HG02623 (cell line): ENCODE data around the gene ACTR6.
"Not testable (repeated sequence)": the region's sequence is repeated elsewhere in the genome, so short reads cannot be mapped to it uniquely, and the experiment has no call there.

Source experiments
- ATAC-seq: cut with Tn5 transposase; IDR thresholded peaks from one replicate; pipeline ENCODE4 v1.9.1; 2021; ENCODE audit warnings: moderate library complexity; ENCODE audit not compliant: unreplicated experiment

The ACTR6 gene

DNA sequence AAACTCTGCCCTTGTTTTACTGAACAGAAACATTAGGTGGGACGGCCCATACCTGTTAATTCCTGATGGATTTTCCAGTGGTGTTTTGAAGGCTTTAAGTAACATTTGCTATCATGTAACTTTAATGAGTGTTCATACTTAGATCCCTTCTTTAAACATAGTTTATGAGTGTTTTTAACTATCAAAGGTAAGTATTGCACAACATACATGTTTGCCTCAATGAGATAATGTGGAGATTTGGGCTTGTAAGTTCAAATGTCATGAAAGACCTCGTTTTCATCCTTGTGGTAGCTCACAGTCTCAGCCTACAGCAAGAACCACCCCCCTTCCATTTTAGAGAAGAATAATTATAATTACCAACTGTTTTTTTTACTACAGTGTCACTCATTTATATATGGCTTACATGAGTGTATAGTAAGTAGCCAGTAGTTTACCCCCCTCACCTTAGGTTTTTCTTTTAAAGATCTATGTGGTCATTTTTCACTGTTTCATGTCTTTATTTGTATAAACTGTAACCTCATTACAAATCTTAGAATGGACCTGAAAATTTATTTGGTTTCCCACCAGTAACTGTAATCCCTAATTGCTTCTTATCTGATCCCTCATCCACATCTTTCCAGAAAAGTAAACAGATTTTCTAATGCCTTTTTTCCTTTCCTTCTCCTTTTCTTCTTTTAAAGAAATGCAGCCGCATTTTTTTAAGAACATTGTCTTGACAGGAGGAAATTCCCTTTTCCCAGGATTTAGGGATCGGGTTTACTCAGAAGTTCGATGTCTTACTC, 18.9 kb downstream of the ACTR6 start:
- ATAC-seq = no peak

DNA sequence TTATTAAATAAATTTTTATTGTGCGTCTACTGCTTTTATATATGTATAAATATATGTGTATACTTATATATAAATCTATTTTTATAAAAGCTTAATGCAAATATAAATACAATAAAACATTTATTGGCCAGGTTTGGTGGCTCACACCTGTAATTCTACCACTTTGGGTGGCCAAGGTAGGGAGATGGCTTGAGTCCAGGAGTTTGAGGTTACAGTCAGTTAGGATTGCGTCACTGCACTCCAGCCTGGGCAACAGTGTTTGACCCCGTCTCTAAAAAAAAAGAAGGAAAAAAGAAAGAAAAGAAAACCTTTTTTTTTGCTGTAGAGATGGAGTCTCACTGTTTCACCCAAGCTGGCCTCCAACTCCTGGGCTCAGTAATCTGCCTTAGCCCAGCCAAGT, 20.9 kb downstream of the ACTR6 start:
- no peak for ATAC-seq

DNA sequence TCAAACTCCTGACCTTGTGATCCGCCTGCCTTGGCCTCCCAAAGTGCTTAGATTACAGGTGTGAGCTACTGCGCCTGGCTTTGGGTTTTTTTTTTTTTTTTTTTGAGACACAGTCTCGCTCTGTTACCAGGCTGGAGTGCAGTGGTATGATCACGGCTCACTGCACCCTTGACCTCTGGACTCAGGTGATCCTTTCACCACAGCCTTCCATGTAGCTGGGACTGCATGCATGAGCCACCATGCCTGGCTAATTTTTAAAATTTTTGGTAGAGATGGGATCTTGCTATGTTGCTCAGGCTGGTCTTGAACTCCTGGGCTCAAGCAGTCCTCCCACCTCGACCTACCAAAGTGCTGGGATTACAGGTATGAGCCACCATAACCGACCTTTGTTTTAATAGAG, 21.6 kb downstream of the ACTR6 start:
- ATAC-seq = not testable (repeated sequence)

DNA sequence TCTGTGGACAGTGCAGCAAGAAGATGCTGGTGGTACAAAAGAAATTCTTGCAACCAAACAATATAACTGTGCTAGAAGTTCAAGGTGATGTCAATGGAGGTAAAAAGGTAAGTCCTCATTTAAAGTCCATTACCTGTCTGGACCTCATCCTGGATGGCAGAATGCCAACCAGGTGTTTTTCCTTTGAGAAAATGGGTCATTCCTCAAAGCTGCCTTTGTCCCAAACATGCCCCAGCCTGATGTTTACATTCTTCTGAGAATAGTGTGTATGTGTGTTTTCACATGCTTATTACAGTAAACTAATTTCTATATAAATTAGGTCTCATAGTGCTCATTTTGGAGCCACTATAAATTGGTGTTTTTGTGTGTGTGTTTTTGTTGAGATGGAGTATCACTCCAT, 24.9 kb downstream of the ACTR6 start:
- ATAC-seq = no peak

DNA sequence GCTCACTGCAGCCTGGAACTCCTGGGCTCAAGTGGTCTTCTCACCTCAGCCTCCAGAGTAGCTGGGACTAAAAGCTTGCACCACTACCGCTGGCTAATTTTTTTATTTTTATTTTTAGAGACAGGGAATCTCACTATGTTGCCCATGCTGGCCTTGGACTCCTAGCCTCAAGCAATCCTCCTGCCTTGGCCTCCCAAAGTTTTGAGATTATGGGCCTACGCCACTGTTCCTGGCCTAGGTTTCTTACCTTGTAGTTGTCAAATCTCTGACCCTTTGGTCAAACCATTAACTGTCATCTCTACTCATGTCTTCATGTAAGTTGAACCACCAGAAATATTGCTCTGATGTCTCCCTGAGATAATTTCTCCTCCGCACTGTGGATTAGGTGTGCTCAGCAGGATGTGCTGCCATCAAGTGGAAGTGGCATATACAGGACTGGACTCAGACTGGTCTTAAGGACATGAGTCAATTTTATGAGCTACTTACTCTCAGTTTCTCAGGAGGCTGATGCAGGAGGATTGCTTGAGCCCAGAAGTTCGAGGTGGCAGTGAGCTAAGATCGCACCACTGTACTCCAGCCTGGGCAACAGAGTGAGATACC, 28.5 kb downstream of the ACTR6 start:
- ATAC-seq = no peak

DNA sequence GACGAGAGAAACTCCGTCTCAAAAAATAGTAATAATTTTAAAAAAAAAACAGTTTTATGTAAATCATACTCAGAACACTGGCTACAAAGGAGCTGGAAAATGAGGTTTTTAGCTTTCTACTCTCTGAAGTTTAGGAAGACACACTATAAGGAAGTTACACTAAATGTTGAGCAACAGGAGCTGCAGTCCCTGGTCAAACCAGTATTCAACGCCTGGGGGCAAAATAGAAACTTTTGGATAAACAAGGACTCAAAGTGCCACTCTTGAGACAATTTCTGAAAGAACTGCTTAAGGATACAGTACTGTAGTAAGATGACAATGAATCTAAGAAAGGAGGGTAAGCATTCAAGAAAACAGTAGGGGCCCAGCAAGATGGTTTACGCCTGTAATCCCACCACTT, 29.3 kb downstream of the ACTR6 start:
- no peak for ATAC-seq

DNA sequence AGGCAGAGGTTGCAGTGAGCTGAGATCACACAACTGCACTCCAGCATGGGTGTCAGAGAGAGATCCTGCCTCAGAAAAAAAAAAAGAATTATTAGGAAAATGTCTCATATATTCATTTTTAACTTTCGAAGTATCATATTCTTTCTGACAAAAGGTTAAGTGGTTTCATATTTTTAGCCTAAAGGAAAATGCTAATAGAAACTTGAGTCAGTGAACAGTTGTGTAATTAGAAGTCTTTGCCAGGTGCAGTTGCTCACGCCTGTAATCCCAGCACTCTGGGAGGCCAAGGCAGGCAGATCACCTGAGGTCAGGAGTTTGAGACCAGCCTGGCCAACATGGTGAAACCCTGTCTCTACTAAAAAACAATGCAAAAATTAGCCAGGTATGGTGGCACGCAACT, 31.3 kb downstream of the ACTR6 start:
- not testable (repeated sequence) for ATAC-seq

DNA sequence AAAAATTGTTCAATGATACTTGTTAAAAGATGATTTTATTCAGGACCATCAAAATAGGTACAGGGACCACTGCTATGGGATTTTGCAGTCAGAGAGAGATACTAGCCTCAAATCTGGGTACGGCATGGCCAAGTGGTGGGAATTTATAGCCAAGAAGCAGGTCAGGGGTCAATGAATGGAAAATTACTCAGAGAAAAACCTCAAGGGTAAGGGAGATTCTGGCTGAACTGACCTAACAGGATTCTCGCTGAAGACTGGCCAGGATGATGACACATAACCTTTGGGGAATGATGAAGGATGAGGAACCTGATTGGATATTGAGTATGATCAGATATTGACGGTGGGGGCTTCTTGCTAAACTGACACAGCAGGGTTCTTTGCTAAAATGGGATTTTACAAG, 33.6 kb downstream of the ACTR6 start:
- no peak for ATAC-seq

DNA sequence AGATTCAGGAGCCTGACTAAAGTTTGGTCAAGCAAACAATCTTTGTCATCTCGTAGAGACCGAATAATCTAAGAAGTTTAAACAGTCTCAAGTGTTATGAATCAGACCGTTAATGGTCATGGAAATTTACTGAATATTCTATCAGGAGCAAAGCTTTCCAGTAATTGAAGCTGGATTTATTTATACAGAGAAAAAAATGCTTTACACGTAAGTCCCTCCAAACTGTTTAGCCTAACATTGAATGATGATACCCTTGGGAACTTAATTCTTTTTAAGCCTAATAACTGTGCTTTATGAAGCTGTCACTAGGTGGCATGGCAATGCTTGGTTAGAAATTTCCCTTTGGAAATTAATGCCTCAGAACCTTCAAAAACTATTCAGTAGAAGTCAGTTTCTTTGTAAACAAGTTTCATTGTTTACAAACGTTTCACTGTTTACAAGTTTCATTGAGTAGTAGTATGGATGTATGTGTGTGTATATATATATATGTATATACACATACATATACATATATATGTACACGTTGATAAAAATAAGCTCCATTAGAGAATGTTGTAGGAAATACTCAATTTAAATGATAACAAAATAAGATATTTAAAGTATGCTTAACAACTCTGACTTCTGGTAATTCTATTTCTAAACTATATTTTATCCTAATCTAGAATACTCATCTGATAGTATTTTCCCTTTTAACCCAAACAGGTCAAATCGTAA, 34.1 kb downstream of the ACTR6 start:
- no peak for ATAC-seq

DNA sequence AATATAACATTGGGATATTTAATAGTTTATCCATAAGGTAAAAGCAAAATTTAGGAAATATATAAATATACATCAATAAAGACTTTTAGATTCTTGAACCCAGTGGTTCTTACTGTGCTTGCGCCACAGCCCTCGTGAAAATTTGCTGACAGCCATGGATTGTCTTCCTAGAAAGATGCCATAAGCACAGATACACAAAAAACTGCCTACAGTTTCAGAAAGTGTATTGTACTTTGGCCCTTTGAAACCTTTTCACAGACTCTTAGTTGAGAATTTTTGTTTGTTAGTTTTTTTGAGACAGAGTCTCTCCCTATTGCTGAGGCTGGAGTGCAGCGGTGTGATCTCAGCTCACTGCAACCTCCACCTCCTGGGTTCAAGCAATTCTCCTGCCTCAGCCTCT, 38.2 kb downstream of the ACTR6 start:
- no peak for ATAC-seq

DNA sequence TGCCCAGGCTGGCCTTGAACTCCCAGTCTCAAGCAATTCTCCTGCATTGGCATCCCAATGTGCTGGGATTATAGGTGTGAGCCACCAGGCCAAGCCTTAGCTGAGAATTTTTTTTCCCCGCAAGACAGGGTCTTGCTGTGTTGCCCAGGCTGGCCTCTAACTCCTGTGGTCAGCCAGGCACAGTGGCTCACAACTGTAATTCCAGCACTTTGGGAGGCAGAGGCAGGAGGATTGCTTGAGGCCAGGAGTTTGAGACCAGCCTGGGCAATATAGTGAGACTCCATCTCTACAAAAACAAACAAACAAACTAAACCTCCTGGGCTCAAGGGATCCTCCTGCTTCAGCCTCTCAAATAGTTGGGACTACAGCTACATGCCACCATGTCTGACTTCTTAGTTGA, 39.0 kb downstream of the ACTR6 start:
- ATAC-seq = no peak

DNA sequence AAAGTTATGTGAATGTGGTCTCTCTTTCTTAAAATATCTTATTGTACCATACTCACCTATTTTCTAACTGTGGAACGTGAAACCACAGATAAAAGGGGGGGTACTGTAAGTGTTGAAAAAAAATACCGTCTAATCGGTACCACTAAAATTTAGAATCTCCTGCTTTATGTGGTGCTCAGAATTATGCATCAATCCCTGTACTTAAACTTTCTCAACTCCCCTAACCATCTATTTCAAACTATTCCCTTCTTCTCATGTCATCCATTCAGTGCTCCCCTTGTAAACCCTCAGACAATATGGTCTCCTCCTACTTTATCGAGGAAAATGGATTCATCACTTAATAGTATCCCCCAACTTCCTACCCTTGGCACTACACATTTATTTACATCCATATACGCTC, 42.5 kb downstream of the ACTR6 start:
- ATAC-seq = no peak

DNA sequence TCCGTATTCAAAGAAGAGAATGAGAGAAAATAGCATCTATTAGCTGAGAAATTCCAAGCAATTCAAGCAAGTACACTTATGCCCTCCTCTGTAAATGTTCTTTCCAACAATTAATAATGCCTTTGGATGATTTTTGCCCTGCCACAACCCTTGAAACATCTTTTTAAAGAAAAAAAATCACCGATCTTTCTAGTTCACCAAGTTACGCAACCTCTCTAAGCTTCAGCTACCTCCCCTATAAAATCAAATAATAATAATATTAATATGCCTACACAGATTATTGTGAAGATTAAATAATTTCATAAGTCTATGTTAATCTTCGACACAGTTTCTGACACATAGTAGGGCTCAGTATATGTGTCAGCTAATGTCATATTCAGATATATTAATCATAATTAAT, 47.1 kb downstream of the ACTR6 start:
- no peak for ATAC-seq

DNA sequence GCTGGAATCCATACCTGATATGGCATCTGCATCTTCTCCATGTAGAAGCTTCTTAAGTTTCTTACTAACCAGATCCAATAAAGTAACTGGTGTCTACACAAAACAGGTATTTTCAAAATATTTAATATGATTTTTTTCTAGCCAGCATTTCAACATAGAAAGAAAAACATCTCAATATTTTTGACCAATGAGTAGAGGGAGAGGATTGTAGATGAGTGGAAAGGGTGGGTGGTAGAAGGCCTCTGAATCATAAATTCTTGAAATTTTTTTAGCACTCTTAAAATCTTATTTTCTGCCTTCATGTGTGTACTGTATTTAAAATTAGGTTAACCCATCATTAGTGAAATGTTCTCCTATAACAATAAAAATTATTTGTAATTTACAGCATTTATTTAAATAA, 48.3 kb downstream of the ACTR6 start:
- ATAC-seq = no peak

DNA sequence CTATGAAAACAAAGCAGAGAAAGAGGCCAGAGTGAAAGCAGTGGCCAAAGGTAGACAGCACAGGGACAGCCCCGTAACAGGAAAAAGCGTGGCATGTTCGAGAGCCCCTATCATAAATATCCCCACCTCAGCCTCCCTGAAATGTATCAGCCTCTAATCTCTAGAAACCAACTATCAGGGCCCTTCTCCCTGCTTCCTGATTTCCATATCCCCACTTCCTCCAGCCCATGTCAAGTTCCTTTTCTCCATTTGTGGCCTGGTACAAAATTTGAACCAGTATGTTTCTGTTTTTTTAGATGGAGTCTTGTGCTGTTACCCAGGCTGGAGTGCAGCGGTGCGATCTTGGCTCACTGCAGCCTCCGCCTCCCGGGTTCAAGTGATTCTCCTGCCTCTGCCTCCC, 49.3 kb downstream of the ACTR6 start:
- no peak for ATAC-seq

DNA sequence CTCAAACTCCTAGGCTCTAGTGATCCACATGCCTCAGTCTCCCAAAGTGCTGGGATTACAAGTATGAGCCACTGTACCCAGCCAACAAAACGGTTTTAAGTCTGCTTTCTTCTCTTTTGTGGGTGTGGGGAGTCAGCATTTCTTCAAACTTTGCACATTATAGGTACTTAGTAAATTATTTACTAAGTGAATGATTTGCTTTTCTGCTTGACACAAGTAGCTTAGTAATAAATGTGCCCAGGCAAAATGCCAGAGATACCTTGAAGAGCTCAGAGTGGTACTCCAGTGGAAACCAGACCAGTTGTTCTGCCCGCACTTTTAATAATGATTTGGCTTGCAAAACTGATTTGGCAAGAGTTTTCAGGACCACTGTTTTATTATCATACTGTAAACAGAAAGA, 51.3 kb downstream of the ACTR6 start:
- ATAC-seq = no peak

DNA sequence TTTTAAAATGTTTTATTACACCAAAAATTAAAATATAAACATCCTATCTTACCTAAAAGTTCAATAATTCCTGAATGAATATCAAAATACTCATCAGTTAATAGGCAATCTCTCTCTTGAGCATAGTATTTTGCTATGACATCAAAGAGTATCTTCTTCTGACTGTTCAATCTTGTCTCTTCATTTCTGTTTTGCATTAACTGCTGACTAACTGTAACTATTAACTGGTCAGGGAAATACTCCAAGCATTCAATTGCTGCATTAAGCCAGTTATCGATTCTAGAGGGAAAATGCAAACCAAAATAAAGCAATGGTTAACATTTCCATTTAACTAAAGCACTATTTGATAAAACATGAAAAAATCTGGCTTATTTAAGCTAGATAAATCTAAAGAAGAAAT, 52.8 kb downstream of the ACTR6 start:
- no peak for ATAC-seq

DNA sequence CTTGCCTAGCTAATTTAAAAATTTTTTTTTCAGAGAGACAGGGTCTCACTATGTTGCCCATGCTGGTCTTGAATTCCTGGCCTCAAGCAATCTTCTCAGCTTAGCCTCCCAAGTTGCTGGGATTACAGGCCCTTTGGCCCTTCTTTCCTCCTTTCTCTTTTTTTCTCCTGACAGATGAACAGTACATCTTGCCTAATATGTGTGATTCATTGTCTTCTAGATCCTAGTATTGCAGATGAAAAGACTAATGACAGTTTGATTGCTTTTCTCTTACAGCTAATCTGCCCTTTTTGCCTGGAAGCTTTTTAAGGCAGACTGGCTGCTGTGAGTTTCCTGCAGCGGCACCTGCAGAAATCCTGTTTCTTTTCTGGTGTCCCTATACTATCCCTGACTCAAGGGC, 54.3 kb downstream of the ACTR6 start:
- no peak for ATAC-seq

DNA sequence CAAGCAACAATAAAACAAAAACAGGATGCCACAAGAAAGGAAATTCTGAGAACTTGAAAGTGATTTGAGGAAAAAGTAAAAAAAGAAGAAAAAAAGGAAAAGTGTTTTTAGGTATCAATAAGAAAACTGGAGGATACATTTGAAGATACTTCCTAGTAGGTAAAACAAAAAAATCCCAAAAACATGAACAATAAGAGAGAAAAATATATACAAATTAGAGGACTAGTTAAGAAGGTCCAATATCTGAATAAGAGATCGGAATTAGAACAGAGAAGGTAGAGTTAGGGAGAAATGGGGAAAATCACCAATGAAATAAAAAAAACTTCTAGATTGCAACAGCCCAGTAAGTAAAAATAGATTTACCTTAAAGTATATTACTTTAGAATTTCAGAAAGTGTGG, 57.5 kb downstream of the ACTR6 start:
- ATAC-seq = no peak

DNA sequence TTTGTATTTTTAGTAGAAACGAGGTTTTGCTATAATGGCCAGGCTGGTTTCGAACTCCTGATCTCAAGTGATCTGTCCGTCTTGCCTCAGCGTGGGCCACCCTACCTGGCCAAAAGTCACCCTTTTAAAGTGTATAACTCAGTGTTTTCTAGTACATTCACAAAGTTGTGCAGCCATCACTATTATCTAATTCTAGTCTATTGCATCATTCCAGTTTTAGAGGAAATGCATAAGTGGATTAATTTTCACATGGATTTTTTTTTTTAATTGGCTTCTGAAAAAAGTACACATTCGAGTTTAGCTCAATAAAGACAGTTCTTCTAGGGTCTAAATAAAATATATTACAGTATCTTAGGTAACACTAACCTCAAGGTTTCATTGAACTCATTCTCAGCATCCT, 62.5 kb downstream of the ACTR6 start:
- ATAC-seq = no peak

DNA sequence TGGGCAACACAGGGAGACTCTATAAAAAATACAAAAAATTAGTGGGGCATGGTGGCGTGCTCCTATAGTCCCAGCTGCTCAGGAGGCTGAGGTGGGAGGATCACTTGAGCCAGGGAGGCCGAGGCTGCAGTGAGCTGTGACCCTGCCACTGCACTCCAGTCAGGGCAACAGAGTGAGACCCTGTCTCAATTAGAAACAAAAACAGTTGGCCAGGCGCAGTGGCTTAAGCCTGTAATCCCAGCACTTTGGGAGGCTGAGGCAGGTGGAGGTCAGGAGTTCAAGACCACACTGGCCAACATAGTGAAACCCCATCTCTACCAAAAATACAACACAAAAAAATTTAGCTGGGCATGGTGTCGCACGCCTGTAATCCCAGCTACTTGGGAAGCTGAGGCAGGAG, 64.5 kb downstream of the ACTR6 start:
- not testable (repeated sequence) for ATAC-seq
